Adrenal gland (tissue), 12 donors: ENCODE data around the gene STXBP2. TPM values are rescaled to one million over a fixed set of nuclear protein-coding genes. Genes with fewer than 3 reads are reported as not detected.

Experiments used
- DNase-seq, 7 donors: peaks; one replicate each; pipeline ENCODE4 v3.0.0-alpha.2; 2019 to 2020
- H3K27ac ChIP-seq, 5 donors: fragments of 200-600 bp; sonication (generic) in 4 of 5; 1 replicate in 3 of 5; 2 replicates in 2 of 5; pipeline versions ENCODE4 v1.5.1 to v1.8.0; 2016 to 2020; ENCODE audit warnings: mild to moderate bottlenecking in 1 of 5
- H3K27me3 ChIP-seq: fragments of 200-600 bp; 2 replicates; pipeline ENCODE4 v1.8.0; 2021
- H3K36me3 ChIP-seq, 2 donors: fragments of 200-600 bp; replicated peaks in 1 of 2; 1 replicate in 1 of 2; 2 replicates in 1 of 2; pipeline versions ENCODE4 v1.5.1 to v1.8.0; 2018 to 2022
- H3K4me1 ChIP-seq, 2 donors: fragments of 200-600 bp; replicated peaks in 1 of 2; 1 replicate in 1 of 2; 2 replicates in 1 of 2; pipeline versions ENCODE4 v1.5.1 to v1.8.0; 2018 to 2021
- H3K4me3 ChIP-seq, 4 donors: fragments of 200-600 bp; sonication (generic) in 3 of 4; one replicate each; pipeline ENCODE4 v1.5.1; 2016 to 2018
- H3K9me3 ChIP-seq, 3 donors: fragments of 200-600 bp; sonication (generic) in 1 of 3; replicated peaks in 1 of 3; 1 replicate in 2 of 3; 2 replicates in 1 of 3; pipeline versions ENCODE4 v1.5.1 to v1.8.0; 2016 to 2021
- POLR2A ChIP-seq, 2 donors: fragments of 450-650 bp; IDR thresholded peaks; one replicate each; pipeline ENCODE4 v1.6.1; 2017; ENCODE audit warnings: antibody characterized with exemption in 2 of 2, mild to moderate bottlenecking in 2 of 2, moderate library complexity in 1 of 2
- WGBS, 4 donors: extraction: QIAGEN DNeasy Blood & Tissue Kit in 2 of 4; methylation state at CpG; one replicate each; pipeline versions ENCODE4 v1.1.5 to v1.1.7; 2013 to 2017; 5-methylcytosine and 5-hydroxymethylcytosine counted together
- intact Hi-C, 2 donors: fragments of 100-400 bp; cut with DNase I; formaldehyde crosslinking; loops; one replicate each; pipeline versions ENCODE4 v1.14.1 to v1.15.0; 2022 to 2023
- polyA plus RNA-seq, 3 donors: library from polyadenylated mRNA; stranded (reverse); fragments of 200-250 nt in 2 of 3; fragments of 350-450 nt in 1 of 3; fragmentation: Illumina TruSeq in 1 of 3; extraction: RNeasy Lipid Tissue Mini Kit (QIAGEN cat#74804) in 1 of 3; gene quantifications; one replicate each; pipeline ENCODE4 v1.2.3, GENCODE V29; 2013 to 2014
- total RNA-seq, 9 donors: library from RNA; depleted of rRNA in 4 of 9; stranded (reverse); fragments of >200 nt in 4 of 9; fragments of 120-200 nt in 1 of 9; fragmentation: NEBNext Ultra II Directional in 1 of 9; extraction: Animal tissue kit (Norgen Biotek cat#: 25700) in 1 of 9; gene quantifications; one replicate each; pipeline versions ENCODE4 v1.1.0 to v1.2.4, GENCODE V29; 2013 to 2023
- TF ChIP-seq, protein P1 (sequence below), 6 experiments: fragments of 450-650 bp in 4 of 6; fragments of 200-600 bp in 2 of 6; sonication (generic) in 1 of 6; IDR thresholded peaks; 1 replicate in 5 of 6; 2 replicates in 1 of 6; pipeline versions ENCODE4 v1.5.1 to v1.8.0; 2016 to 2021; ENCODE audit warnings: antibody characterized with exemption in 6 of 6, mild to moderate bottlenecking in 2 of 6, moderate library complexity in 1 of 6
- donor health status: healthy with polysubstance abuse.
- donor health status: Bipolar disorder and iron deficiency.
- donor health status: DM: yes; HTN: yes; CAD: no.
- donor health status: DM: no; HTN: no; CAD: no.
- donor health status: DM: no; HTN: no; CAD: no.
- donor health status: DM: yes; HTN: yes; CAD: no.

The STXBP2 gene
- total and polyA plus RNA-seq, 12 donors = 12.2 to 121 (median 40.3) TPM

DNA sequence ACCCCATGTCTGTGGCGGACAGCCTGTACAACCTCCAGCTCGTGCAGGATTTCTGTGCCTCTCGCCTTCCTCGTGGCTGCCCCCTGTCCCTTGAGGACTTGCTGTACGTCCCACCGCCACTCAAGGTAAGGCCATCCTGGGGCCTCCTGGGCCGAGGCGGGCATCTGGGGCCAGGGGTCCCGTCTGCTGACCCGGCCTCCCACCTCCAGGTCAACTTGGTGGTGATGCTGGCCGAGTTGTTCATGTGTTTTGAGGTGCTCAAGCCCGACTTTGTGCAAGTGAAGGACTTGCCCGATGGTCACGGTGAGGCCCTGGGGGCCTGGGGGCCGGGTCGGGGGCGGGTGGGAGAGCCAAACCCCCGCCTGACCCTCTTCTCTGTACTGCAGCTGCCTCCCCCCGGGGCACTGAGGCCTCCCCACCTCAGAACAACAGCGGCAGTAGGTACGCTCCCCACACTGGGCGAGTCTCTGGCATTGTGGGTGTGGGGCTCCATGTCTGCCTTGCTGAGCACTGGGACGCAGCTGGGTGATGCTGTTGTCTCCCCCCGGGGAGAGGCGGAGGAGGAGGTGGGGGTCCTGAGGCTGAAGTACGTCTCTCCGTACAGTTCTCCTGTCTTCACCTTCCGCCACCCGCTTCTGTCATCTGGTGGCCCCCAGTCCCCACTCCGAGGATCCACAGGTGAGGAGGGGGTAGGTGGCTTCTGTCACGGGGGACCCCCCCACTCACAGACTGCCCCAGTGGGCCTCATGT is 26.2 kb upstream of the STXBP2 start:
- no peaks in the 10 kb centered on the region for H3K9me3 ChIP-seq
- H3K27ac ChIP-seq = no peak overlapping the region
- intact Hi-C loops = no loop called here
- TF ChIP-seq POLR2A (IDR thresholded peaks at IDR 0.05) = no peak
- TF ChIP-seq, protein P1, sequence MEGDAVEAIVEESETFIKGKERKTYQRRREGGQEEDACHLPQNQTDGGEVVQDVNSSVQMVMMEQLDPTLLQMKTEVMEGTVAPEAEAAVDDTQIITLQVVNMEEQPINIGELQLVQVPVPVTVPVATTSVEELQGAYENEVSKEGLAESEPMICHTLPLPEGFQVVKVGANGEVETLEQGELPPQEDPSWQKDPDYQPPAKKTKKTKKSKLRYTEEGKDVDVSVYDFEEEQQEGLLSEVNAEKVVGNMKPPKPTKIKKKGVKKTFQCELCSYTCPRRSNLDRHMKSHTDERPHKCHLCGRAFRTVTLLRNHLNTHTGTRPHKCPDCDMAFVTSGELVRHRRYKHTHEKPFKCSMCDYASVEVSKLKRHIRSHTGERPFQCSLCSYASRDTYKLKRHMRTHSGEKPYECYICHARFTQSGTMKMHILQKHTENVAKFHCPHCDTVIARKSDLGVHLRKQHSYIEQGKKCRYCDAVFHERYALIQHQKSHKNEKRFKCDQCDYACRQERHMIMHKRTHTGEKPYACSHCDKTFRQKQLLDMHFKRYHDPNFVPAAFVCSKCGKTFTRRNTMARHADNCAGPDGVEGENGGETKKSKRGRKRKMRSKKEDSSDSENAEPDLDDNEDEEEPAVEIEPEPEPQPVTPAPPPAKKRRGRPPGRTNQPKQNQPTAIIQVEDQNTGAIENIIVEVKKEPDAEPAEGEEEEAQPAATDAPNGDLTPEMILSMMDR (IDR thresholded peaks at IDR 0.05) = no peak
- DNase-seq = no peak
- WGBS, 4 donors = 86 to 88% (median 88%) methylated on average over 18 to 31 of the region's 31 CpGs
- no peak overlapping the region for H3K4me3 ChIP-seq
- H3K36me3 ChIP-seq = no peaks in the 10 kb centered on the region
- H3K4me1 ChIP-seq = no peaks in the 10 kb centered on the region
- no peaks in the 10 kb centered on the region for H3K27me3 ChIP-seq

DNA sequence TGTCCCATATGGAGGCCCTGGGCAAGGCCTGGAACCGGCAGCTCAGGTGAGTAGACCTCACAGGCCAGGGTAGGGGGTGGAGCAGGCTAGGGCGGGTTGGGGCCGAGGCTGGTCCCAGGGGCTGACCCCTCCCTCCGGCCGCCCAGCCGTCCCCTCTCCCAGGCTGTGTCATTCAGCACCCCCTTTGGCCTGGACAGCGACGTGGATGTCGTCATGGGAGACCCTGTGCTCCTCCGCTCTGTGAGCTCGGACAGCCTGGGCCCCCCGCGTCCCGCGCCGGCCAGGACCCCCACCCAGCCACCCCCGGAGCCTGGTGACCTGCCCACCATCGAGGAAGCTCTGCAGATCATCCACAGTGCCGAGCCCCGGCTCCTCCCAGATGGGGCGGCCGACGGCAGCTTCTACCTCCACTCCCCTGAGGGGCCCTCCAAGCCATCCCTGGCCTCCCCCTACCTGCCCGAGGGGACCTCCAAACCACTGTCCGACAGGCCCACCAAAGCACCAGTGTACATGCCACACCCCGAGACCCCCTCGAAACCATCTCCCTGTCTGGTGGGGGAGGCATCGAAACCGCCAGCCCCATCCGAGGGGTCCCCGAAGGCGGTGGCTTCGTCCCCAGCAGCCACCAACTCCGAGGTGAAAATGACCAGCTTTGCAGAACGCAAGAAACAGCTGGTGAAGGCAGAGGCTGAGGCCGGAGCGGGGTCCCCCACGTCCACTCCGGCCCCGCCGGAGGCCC is 25.2 kb upstream of the STXBP2 start:
- Histone ChIP-seq H3K27ac (no peak overlapping the region), H3K27me3 (no peaks in the 10 kb centered on the region), H3K4me1 (no peaks in the 10 kb centered on the region), H3K9me3 (no peaks in the 10 kb centered on the region), H3K4me3 (no peak overlapping the region), H3K36me3 (no peaks in the 10 kb centered on the region)
- WGBS, 4 donors = 87 to 94% (median 89%) methylated on average over 13 to 41 of the region's 41 CpGs
- intact Hi-C loops = no loop called here
- TF ChIP-seq, protein P1 (IDR thresholded peaks at IDR 0.05) = no peak
- TF ChIP-seq POLR2A (IDR thresholded peaks at IDR 0.05) = no peak
- DNase-seq = no peak

DNA sequence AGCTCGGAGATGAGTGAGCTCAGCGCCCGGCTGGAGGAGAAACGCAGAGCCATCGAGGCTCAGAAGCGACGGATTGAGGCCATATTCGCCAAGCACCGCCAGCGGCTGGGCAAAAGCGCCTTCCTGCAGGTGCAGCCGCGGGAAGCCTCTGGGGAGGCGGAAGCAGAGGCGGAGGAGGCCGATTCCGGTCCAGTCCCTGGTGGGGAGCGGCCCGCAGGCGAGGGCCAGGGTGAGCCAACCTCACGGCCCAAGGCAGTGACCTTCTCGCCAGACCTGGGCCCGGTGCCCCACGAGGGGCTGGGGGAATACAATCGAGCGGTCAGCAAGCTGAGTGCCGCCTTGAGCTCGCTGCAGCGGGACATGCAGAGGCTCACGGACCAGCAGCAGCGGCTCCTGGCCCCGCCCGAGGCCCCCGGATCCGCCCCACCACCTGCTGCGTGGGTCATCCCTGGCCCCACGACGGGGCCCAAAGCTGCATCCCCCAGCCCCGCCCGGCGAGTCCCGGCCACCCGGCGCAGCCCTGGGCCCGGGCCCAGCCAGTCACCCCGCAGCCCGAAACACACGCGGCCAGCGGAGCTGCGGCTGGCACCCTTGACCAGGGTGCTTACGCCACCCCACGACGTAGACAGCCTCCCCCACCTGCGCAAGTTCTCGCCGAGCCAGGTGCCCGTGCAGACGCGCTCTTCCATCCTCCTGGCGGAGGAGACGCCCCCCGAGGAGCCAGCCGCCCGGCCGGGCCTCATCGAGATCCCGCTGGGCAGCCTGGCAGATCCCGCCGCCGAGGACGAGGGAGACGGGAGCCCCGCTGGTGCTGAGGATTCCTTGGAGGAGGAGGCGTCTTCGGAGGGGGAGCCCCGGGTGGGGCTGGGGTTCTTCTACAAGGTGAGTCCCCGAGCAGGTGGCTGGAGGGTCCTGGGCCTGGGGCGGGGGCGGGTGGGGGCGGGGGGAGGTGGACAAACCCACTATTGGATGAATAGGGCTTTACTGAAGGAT is 24.3 kb upstream of the STXBP2 start:
- Histone ChIP-seq H3K4me3 (no peak overlapping the region), H3K36me3 (no peaks in the 10 kb centered on the region), H3K4me1 (no peaks in the 10 kb centered on the region), H3K9me3 (no peaks in the 10 kb centered on the region), H3K27me3 (no peaks in the 10 kb centered on the region), H3K27ac (no peak overlapping the region)
- WGBS, 4 donors = 93 to 96% (median 93%) methylated on average over 24 to 81 of the region's 81 CpGs
- TF ChIP-seq, protein P1 (IDR thresholded peaks at IDR 0.05) = no peak
- TF ChIP-seq POLR2A (IDR thresholded peaks at IDR 0.05) = no peak
- intact Hi-C loops = no loop called here
- DNase-seq = no peak
